ENCODE measurements around the gene CCSER1. TPM values are rescaled to one million over a fixed set of nuclear protein-coding genes. Genes with fewer than 3 reads are reported as not detected.
"Not testable (repeated sequence)": the region's sequence is repeated elsewhere in the genome, so short reads cannot be mapped to it uniquely, and the experiment has no call there.

CCSER1 gene
- total RNA-seq, 1 donor from 2014 or later: 1.4 TPM

- H3K27me3 ChIP-seq (ENCODE audit: control insufficient read depth, insufficient read depth, low read length): no peaks in the 10 kb centered on the region
- no peak for DNase-seq (ENCODE audit: low read depth)
- no peaks in the 10 kb centered on the region for H3K36me3 ChIP-seq (ENCODE audit: control insufficient read depth, insufficient read depth, low read length)
- H3K4me3 ChIP-seq (ENCODE audit: low read depth, low read length): no peak overlapping the region
- TF ChIP-seq CTCF (IDR thresholded peaks at IDR 0.05; ENCODE audit: insufficient read depth, low read length, poor library complexity, severe bottlenecking): no peak
Measured at GRCh38 chr4:91170768-91171167, 1043.6 kb downstream of the CCSER1 start.

GRCh38 chr4:91171217-91171616 lies 1044.0 kb downstream of the CCSER1 start:
- no peak for TF ChIP-seq CTCF (IDR thresholded peaks at IDR 0.05; ENCODE audit: insufficient read depth, low read length, poor library complexity, severe bottlenecking)
- H3K4me3 ChIP-seq (ENCODE audit: low read depth, low read length): no peak overlapping the region
- H3K27me3 ChIP-seq (ENCODE audit: control insufficient read depth, insufficient read depth, low read length): no peaks in the 10 kb centered on the region
- no peaks in the 10 kb centered on the region for H3K36me3 ChIP-seq (ENCODE audit: control insufficient read depth, insufficient read depth, low read length)
- DNase-seq (ENCODE audit: low read depth): no peak

- not testable (repeated sequence) for H3K36me3 ChIP-seq (ENCODE audit: control insufficient read depth, insufficient read depth, low read length); H3K27me3 ChIP-seq (ENCODE audit: control insufficient read depth, insufficient read depth, low read length); DNase-seq (ENCODE audit: low read depth); H3K4me3 ChIP-seq (ENCODE audit: low read depth, low read length)
Measured at GRCh38 chr4:91185061-91185460, 1057.9 kb downstream of the CCSER1 start.

- TF ChIP-seq CTCF (IDR thresholded peaks at IDR 0.05; ENCODE audit: insufficient read depth, low read length, poor library complexity, severe bottlenecking): no peak
- H3K27me3 ChIP-seq (ENCODE audit: control insufficient read depth, insufficient read depth, low read length): no peaks in the 10 kb centered on the region
- no peak overlapping the region for H3K4me3 ChIP-seq (ENCODE audit: low read depth, low read length)
- no peak for DNase-seq (ENCODE audit: low read depth)
- H3K36me3 ChIP-seq (ENCODE audit: control insufficient read depth, insufficient read depth, low read length): no peaks in the 10 kb centered on the region
Measured at GRCh38 chr4:91198951-91199350, 1071.8 kb downstream of the CCSER1 start.

GRCh38 chr4:91207535-91207934 lies 1080.3 kb downstream of the CCSER1 start:
- Histone ChIP-seq H3K4me3 (ENCODE audit: low read depth, low read length) (no peak overlapping the region), H3K27me3 (ENCODE audit: control insufficient read depth, insufficient read depth, low read length) (no peaks in the 10 kb centered on the region), H3K36me3 (ENCODE audit: control insufficient read depth, insufficient read depth, low read length) (no peaks in the 10 kb centered on the region)
- TF ChIP-seq CTCF (IDR thresholded peaks at IDR 0.05; ENCODE audit: insufficient read depth, low read length, poor library complexity, severe bottlenecking): no peak
- no peak for DNase-seq (ENCODE audit: low read depth)

- Histone ChIP-seq H3K4me3 (ENCODE audit: low read depth, low read length) (no peak overlapping the region), H3K27me3 (ENCODE audit: control insufficient read depth, insufficient read depth, low read length) (no peaks in the 10 kb centered on the region), H3K36me3 (ENCODE audit: control insufficient read depth, insufficient read depth, low read length) (no peaks in the 10 kb centered on the region)
- no peak for DNase-seq (ENCODE audit: low read depth)
- TF ChIP-seq CTCF (IDR thresholded peaks at IDR 0.05; ENCODE audit: insufficient read depth, low read length, poor library complexity, severe bottlenecking): no peak
Measured at GRCh38 chr4:91212211-91212610, 1085.0 kb downstream of the CCSER1 start.

- H3K4me3 ChIP-seq (ENCODE audit: low read depth, low read length); H3K27me3 ChIP-seq (ENCODE audit: control insufficient read depth, insufficient read depth, low read length); DNase-seq (ENCODE audit: low read depth); H3K36me3 ChIP-seq (ENCODE audit: control insufficient read depth, insufficient read depth, low read length): not testable (repeated sequence)
Measured at GRCh38 chr4:91217831-91218403, 1090.7 kb downstream of the CCSER1 start.

All from kidney epithelial cell (primary cell).